GM12891 (cell line): ENCODE results near the gene FBXO33.

Source experiments
- POLR2A ChIP-seq: IDR thresholded peaks from 2 replicates; pipeline ENCODE4 v1.6.1; 2011; ENCODE audit warnings: low read depth, low read length, control low read depth
- POLR2AphosphoS5 ChIP-seq: IDR thresholded peaks from 2 replicates; pipeline ENCODE4 v1.6.1; 2011; ENCODE audit warnings: low read depth, low read length, control low read depth

DNA sequence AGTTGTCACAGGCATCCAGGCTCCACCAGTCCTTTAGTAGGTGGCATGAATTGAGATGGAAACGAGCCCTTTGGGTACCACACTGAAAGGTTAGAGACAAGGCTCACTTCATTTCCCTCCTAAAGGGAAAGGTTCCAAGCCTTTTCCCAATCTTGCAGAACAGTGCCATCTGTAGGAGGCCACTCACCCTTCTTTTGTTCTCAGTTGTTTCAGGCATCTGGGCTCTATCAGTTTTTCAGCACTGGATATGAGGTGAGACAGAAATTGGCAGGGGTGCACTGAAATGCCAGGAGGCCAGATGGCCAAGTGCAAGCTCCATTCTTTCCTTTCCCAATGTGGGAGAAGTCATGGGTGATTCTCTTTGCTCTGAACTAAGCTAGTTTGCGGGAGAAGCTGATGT, 15.2 kb downstream of the FBXO33 start:
- TF ChIP-seq POLR2A (no peak), POLR2AphosphoS5 (no peak)
